GM18517 (cell line): ENCODE data around the gene SMYD2.

ENCODE experiments used
- ATAC-seq: cut with Tn5 transposase; IDR thresholded peaks from one replicate; pipeline ENCODE4 v1.9.1; 2021; ENCODE audit warnings: mild to moderate bottlenecking, moderate library complexity; ENCODE audit not compliant: unreplicated experiment

The SMYD2 gene

DNA sequence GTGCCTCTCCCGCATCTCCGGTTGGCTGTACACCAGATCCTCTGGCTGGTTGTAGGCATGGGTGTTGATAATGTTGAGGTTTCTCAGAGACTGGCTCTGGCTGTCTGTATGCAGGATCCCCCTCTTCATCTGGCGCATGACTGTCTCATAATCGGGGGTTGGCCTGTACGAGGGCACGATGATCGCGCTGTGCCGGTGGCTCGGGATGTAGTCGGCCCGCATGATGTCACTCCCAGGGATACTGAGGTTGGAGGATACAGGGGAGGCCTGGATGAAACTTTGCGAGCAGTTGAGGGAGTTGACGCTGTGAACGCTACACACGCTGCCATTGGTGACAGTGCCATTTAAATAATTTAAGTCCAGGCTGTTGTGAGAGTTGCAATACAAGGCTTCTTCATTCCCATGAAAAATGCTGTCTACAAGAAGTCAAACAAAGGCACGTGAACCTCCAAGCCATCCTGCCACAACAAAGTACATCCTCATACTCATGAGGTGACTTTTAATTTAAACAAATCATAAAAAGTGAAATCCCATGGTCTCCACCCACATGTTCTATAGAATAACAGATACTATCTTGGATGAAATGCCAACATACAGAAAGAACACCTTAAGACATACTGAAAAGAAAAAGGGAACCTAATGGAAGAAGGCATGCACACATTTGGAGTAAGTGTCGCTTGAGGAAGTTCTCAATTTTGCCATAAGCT, 103.6 kb downstream of the SMYD2 start:
- no peak for ATAC-seq

DNA sequence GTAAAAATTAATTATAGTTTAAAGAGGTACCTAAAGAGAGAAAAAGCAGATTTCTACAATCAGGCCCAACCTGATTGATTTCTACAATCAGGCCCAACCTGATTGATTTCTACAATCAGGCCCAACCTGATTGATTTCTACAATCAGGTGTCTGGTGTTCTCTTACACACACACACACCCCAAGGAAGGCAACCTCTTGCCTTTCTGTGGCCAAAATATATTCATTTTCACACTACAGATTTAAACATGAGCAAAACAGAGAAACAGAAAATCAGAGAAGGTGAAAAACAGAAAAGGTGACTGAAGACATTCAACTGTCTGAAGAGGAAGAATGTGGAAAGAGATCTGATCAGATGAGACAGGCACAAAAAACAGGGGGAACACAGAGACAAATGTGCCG, 104.5 kb downstream of the SMYD2 start:
- no peak for ATAC-seq

DNA sequence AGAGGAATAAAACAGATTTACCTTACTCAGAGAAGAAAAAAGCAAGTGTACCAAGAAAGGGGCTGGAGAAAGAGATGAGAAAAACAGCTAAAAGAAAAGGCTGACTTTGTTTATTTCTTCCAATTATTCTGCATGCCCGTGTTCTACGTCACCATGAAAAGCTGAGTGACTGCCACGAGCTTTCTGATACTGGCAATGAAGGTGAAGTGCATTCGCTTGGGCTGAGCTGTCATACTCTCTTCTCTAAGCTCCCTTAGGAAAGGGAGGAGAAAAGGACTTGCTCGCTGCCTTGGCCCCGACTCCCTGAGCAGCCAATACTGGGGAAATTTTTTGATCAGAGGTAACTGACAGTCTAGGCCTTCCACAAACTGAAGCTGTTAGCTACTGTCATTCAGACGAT, 105.4 kb downstream of the SMYD2 start:
- no peak for ATAC-seq
